BLaER1 (cell line): ENCODE measurements around the gene ADCY2.
"Not testable (repeated sequence)": the region's sequence is repeated elsewhere in the genome, so short reads cannot be mapped to it uniquely, and the experiment has no call there.

Experiments
- H3K27ac ChIP-seq: shearing (Covaris generic); formaldehyde crosslinking; 2 replicates; pipeline ENCODE4 v1.8.1; 2022
- H3K27me3 ChIP-seq: shearing (Covaris generic); formaldehyde crosslinking; 2 replicates; pipeline ENCODE4 v1.8.1; 2022
- H3K36me3 ChIP-seq: shearing (Covaris generic); formaldehyde crosslinking; 2 replicates; pipeline ENCODE4 v1.8.1; 2022
- H3K4me1 ChIP-seq: shearing (Covaris generic); formaldehyde crosslinking; 2 replicates; pipeline ENCODE4 v1.8.1; 2022
- H3K4me2 ChIP-seq: shearing (Covaris generic); formaldehyde crosslinking; 2 replicates; pipeline ENCODE4 v1.8.1; 2022
- H3K4me3 ChIP-seq: shearing (Covaris generic); formaldehyde crosslinking; 2 replicates; pipeline ENCODE4 v1.8.1; 2022
- H3K9ac ChIP-seq: shearing (Covaris generic); formaldehyde crosslinking; 2 replicates; pipeline ENCODE4 v1.8.1; 2022
- H3K9me3 ChIP-seq: shearing (Covaris generic); formaldehyde crosslinking; 2 replicates; pipeline ENCODE4 v1.8.1; 2022
- H4K20me1 ChIP-seq: shearing (Covaris generic); formaldehyde crosslinking; 2 replicates; pipeline ENCODE4 v1.8.1; 2022
- Cebpa-rat ChIP-seq: shearing (Covaris generic); IDR thresholded peaks from 2 replicates; pipeline ENCODE4 v1.8.1; 2022

Gene ADCY2

DNA sequence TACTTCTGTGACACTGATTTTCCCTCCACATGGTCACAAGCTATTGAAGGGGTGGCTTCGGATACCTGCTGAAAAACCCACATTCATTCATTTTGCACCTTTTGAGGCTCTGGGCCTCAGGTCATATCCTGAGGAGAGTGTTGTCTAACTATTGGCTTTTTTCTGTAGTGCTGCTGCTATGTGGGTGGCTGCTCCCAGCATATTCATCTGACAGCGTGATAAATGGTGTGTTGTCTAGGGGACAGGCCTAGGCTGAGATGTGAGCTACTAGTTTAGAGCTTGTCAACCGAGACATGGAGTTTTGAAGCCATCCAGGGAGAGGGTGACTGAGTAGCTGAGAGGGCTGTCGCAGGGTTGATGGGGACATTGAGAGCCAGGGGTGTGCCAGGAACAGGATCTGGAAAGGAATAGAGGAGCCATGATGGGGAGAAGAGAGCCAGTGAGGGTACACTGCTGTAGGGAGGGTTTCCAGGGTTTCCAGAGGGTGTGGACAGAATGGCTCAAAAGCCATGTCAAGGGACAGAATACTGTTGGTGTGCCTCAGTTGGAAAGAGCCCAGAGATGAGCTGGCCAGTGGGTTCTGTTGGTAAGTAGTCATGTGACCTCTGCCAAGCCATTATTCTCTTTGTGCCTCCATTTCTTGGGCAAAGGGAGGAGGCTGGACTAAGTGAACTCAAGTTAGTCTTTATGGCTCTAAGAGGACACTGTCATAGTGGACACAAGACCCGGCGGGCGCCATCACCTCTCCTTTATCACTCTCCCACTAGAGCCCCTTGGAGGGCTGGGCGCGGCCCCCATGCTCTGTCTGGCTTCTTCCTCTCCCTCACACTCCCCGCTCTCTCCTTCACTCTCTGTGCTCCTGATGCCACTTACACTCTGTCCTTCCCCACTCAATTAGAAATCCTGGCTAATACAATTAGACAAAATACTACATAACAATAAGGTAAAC is 19.9 kb downstream of the ADCY2 start:
- H3K27me3 ChIP-seq, result no peaks in the 10 kb centered on the region
- H3K36me3 ChIP-seq, result no peaks in the 10 kb centered on the region
- no peak for TF ChIP-seq Cebpa-rat
- H3K4me1 ChIP-seq, result no peaks in the 10 kb centered on the region
- H4K20me1 ChIP-seq, result no peaks in the 10 kb centered on the region
- no peak overlapping the region for H3K4me3 ChIP-seq
- H3K9ac ChIP-seq, result no peak overlapping the region
- no peak overlapping the region for H3K27ac ChIP-seq
- H3K9me3 ChIP-seq, result no peaks in the 10 kb centered on the region
- H3K4me2 ChIP-seq, result no peak overlapping the region

DNA sequence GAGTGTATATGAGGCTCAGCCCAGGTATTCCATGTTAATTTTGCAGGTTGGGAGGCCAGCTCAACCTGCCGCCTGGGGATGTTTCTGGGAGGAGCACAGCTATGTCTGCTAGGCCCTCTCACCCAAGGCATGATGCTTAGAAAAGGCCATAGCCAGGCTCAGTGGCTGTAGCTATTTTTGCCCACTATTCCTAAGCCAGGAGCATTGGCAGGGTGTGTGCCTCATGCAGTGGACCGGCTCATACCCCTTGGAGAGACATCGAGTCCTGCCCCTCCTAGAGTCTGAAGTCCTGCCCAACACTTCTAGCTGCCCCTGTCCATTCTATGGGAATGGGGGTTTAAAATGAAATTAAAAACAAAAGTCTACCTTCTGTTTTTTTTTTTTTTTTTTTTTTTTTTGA is 22.3 kb downstream of the ADCY2 start:
- Histone ChIP-seq H3K27me3 (no peaks in the 10 kb centered on the region), H4K20me1 (no peaks in the 10 kb centered on the region), H3K36me3 (no peaks in the 10 kb centered on the region), H3K4me3 (no peak overlapping the region), H3K4me1 (no peaks in the 10 kb centered on the region), H3K4me2 (no peak overlapping the region), H3K9me3 (peaks cover 3% of the 10 kb centered on the region; the same call in 1 of the 2 replicates), H3K9ac (no peak overlapping the region), H3K27ac (no peak overlapping the region)
- TF ChIP-seq Cebpa-rat, result no peak

DNA sequence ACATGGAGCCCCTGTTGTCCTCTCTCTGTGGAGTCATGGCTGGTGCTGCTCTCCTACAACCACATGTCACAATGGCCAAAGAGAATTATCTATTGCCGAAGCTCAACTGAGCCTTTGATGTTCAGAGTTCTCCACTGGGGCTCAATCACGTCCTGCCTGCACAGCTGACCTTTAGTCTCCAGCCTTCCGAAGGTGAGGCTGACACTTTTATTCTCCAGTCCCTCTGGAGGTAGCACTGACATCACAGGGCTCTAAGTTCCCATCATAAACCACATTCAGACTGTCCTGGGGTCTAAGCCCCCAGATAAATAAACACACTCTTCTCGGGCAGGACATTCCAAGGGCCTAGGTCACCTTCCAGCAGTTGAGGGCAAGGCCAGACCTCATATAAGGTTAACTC is 23.4 kb downstream of the ADCY2 start:
- no peak overlapping the region for H3K4me2 ChIP-seq
- TF ChIP-seq Cebpa-rat, result no peak
- H4K20me1 ChIP-seq, result no peaks in the 10 kb centered on the region
- H3K4me1 ChIP-seq, result no peaks in the 10 kb centered on the region
- no peak overlapping the region for H3K9ac ChIP-seq
- H3K27me3 ChIP-seq, result no peaks in the 10 kb centered on the region
- no peak overlapping the region for H3K27ac ChIP-seq
- H3K4me3 ChIP-seq, result no peak overlapping the region
- H3K9me3 ChIP-seq, result peaks cover 12% of the 10 kb centered on the region; the same call in 1 of the 2 replicates
- H3K36me3 ChIP-seq, result no peaks in the 10 kb centered on the region

DNA sequence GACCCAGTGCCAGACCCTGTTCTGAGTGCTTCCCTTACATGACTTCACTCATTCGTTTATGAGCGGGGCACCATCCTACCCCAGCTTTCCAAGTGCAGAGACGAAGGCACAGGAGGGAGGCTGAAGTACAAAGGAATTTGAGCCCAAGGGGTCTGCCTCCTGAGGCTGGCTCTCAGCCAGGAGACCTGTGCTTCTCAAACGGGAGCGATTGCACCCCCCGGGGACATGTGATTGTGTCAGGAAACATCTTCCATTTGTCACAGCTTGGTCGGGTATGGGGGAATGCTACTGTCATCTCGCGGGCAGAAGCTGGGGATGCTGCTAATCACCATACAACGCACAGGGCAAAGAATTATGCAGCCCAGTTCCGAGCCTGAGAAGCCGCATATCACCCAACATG is 23.9 kb downstream of the ADCY2 start:
- Histone ChIP-seq H3K4me1 (no peaks in the 10 kb centered on the region), H3K9me3 (peaks cover 12% of the 10 kb centered on the region; the same call in 1 of the 2 replicates), H4K20me1 (no peaks in the 10 kb centered on the region), H3K27me3 (no peaks in the 10 kb centered on the region), H3K36me3 (no peaks in the 10 kb centered on the region), H3K27ac (no peak overlapping the region), H3K4me2 (no peak overlapping the region), H3K9ac (no peak overlapping the region), H3K4me3 (no peak overlapping the region)
- no peak for TF ChIP-seq Cebpa-rat

DNA sequence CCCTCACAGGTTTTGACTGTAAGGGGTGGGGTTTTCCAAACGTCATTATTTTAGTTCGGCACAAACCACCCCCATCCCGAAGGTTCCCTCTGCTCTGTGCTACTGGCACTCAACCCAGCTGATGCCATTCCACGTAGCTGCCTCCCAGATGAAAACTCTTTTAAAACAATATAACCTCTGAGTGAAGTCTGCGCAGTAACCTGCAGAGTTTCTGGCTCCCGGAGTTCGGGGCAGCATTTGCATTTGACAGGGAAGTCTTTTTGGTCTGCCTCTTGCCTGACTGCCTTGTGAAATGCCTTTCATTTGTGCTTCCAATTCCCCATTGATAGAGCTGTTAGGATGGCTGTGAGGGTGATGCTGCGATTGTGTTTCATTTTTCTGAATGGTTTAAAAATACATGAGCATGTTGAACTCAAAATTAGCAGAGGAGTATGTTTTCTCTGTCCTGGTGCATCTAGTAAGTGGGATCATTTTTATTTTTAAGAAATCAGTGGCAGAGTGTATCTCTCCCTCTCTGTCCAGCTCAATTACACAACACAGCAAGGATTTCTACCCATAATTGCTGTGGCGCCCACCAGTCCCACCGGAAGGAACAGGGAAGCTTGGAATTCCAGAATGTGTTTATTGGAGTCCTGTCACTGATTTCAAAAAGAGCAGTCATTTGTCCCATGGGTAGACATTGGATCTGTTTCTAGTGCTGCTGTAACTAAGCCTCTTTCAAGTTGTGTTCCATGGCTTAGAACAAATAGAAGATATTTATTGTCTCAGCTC is 24.8 kb downstream of the ADCY2 start:
- no peaks in the 10 kb centered on the region for H3K36me3 ChIP-seq
- H3K27me3 ChIP-seq, result no peaks in the 10 kb centered on the region
- H3K4me1 ChIP-seq, result no peaks in the 10 kb centered on the region
- H3K4me2 ChIP-seq, result no peak overlapping the region
- TF ChIP-seq Cebpa-rat, result no peak
- H4K20me1 ChIP-seq, result no peaks in the 10 kb centered on the region
- peaks cover 12% of the 10 kb centered on the region; the same call in 1 of the 2 replicates for H3K9me3 ChIP-seq
- no peak overlapping the region for H3K9ac ChIP-seq
- H3K27ac ChIP-seq, result no peak overlapping the region
- no peak overlapping the region for H3K4me3 ChIP-seq

DNA sequence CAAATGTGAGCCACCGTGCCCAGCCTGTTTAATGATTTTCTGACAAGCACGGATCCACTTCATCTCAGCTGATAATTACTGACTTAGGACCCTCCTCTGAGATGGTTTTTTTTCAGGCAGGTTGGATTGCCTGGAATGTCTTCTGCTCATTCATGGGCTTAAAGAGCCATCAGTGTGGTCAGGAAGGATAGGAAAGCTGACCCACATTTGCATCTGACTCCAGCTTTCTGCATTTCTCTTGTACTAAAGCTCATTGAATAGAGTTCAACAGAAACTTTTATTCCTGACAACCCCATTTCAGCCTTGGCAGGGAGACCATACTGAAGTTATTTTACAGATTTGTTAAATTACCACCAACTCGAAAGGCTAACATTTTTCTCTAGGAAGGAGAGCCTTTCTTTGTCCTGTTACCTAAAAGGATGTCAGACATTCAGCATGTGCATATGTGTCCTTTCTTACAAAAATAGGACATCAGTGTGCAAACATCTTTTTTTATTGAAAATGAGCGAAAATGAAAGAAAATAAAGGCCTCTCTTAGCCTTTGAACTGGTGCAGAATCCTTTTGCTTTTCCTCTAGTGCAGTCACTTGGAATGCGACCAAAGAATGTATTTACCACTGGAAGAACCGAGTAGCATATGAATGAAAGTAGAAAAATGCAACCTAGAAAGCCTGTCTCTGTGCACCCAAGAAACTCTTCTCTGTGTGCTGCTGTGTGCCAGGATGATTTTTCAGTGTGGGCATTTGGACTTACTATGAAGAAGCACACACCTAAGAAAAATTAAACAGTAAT is 26.6 kb downstream of the ADCY2 start:
- Histone ChIP-seq H3K27me3 (no peaks in the 10 kb centered on the region), H3K9ac (no peak overlapping the region), H3K36me3 (no peaks in the 10 kb centered on the region), H3K4me1 (no peaks in the 10 kb centered on the region), H3K4me3 (no peak overlapping the region), H3K9me3 (peaks cover 12% of the 10 kb centered on the region; the same call in 1 of the 2 replicates), H4K20me1 (no peaks in the 10 kb centered on the region), H3K4me2 (no peak overlapping the region), H3K27ac (no peak overlapping the region)
- TF ChIP-seq Cebpa-rat, result no peak

DNA sequence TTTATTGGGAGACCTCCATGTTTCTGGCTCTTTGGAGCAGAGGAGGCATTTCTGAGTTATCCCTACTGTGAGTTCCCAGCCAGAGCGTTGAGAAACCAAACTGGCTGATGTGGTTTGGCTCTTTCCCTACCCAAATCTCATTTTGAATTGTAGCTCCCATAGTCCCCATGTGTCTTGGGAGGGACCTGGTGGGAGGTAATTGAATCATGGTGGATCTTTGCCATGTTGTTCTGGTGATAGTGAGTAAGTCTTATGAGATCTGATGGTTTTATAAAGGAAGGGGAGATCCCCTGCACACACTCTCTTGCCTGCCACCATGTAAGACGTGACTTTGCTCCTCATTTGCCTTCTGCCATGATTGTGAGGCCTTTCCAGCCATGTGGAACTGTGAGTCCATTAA is 27.3 kb downstream of the ADCY2 start:
- H3K4me1 ChIP-seq, H3K4me3 ChIP-seq, H3K4me2 ChIP-seq, H3K27ac ChIP-seq, H3K27me3 ChIP-seq, H4K20me1 ChIP-seq, H3K36me3 ChIP-seq, H3K9ac ChIP-seq: not testable (repeated sequence)
- peaks cover 12% of the 10 kb centered on the region; the same call in 1 of the 2 replicates for H3K9me3 ChIP-seq

DNA sequence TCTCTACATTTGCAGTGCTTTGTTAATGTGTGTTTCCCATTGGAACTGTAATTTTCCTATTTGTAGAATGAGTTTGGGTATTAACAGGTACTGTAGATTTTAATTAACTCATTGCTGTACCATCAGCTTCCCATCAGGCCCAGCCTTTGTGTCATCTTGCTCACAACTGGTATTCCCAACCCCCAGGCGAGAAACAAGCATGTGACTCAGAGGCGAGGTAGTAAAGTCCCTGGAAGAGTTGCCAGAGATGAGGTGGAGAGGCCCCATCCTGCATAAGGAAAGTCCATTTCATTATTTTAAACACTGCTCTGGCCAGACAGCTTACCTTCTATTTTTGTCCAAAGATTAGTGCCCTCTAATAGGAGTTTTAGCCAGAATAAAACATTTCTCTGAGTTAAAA is 29.9 kb downstream of the ADCY2 start:
- H3K4me2 ChIP-seq, result no peak overlapping the region
- H3K9ac ChIP-seq, result no peak overlapping the region
- TF ChIP-seq Cebpa-rat, result no peak
- no peak overlapping the region for H3K27ac ChIP-seq
- H3K4me3 ChIP-seq, result no peak overlapping the region
- no peaks in the 10 kb centered on the region for H3K4me1 ChIP-seq
- peaks cover 12% of the 10 kb centered on the region; the same call in 1 of the 2 replicates for H3K9me3 ChIP-seq
- no peaks in the 10 kb centered on the region for H3K27me3 ChIP-seq
- no peaks in the 10 kb centered on the region for H4K20me1 ChIP-seq
- H3K36me3 ChIP-seq, result no peaks in the 10 kb centered on the region

DNA sequence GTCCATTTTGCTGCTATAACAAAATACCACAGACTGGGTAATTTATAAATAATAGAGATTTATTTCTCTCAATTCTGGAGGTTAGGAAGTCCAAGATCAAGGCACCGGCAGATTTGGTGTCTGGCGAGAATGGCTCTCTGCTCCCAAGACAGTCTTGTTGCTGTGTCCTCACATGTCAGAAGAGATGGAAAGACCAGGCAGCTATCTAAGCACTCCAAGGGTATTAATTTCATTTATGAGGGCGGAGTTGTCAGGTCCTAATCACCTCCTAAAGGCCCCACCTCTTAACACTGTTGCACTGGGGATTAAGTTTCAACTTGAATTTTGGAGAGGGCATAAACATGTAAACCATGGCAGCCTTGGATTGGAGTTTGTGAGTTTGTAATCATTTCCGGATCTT is 30.3 kb downstream of the ADCY2 start:
- H3K4me3 ChIP-seq, result no peak overlapping the region
- no peaks in the 10 kb centered on the region for H3K27me3 ChIP-seq
- peaks cover 12% of the 10 kb centered on the region; the same call in 1 of the 2 replicates for H3K9me3 ChIP-seq
- H4K20me1 ChIP-seq, result no peaks in the 10 kb centered on the region
- H3K36me3 ChIP-seq, result no peaks in the 10 kb centered on the region
- TF ChIP-seq Cebpa-rat, result no peak
- H3K4me1 ChIP-seq, result no peaks in the 10 kb centered on the region
- H3K27ac ChIP-seq, result no peak overlapping the region
- H3K9ac ChIP-seq, result no peak overlapping the region
- H3K4me2 ChIP-seq, result no peak overlapping the region
